LNCaP clone FGC (cell line): Measurements from ENCODE around the gene AQP4.

Experiments
- DNase-seq: peaks from one replicate; pipeline ENCODE4 v3.0.0-alpha.2; 2011; ENCODE audit warnings: low read depth
- H3K4me3 ChIP-seq: 2 replicates; pipeline ENCODE4 v1.5.1; 2011; ENCODE audit warnings: mild to moderate bottlenecking, low read depth, low read length, control low read depth
- TF ChIP-seq, protein P1 (sequence below): IDR thresholded peaks from 2 replicates; pipeline ENCODE4 v1.5.1; 2012; ENCODE audit warnings: mild to moderate bottlenecking; ENCODE audit not compliant: control insufficient read depth, insufficient read depth; ENCODE audit errors: extremely low read depth

Gene AQP4

DNA sequence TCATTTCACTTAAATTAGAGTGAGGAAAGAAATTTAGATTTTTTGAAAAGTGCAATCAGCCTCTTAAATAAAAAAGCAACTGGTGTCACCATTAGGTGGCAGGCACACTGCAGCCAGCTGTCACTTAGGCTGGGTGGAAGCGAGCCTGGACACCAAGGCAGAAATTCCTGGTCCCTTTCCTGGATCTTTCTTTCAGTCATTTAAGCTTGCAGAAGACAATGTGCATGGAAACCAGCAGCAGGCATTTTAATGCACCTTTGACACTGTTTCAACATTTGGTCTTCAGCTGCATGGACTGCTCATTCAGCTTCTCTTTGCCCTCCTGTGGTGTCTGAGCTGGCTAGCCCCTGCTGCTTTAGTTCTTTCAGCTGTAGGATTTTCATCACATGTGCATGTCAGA lies 61.0 kb downstream of the AQP4 start:
- no peak overlapping the region for H3K4me3 ChIP-seq
- DNase-seq, result no peak
- TF ChIP-seq, protein P1, sequence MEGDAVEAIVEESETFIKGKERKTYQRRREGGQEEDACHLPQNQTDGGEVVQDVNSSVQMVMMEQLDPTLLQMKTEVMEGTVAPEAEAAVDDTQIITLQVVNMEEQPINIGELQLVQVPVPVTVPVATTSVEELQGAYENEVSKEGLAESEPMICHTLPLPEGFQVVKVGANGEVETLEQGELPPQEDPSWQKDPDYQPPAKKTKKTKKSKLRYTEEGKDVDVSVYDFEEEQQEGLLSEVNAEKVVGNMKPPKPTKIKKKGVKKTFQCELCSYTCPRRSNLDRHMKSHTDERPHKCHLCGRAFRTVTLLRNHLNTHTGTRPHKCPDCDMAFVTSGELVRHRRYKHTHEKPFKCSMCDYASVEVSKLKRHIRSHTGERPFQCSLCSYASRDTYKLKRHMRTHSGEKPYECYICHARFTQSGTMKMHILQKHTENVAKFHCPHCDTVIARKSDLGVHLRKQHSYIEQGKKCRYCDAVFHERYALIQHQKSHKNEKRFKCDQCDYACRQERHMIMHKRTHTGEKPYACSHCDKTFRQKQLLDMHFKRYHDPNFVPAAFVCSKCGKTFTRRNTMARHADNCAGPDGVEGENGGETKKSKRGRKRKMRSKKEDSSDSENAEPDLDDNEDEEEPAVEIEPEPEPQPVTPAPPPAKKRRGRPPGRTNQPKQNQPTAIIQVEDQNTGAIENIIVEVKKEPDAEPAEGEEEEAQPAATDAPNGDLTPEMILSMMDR, result peak; percentile 62

DNA sequence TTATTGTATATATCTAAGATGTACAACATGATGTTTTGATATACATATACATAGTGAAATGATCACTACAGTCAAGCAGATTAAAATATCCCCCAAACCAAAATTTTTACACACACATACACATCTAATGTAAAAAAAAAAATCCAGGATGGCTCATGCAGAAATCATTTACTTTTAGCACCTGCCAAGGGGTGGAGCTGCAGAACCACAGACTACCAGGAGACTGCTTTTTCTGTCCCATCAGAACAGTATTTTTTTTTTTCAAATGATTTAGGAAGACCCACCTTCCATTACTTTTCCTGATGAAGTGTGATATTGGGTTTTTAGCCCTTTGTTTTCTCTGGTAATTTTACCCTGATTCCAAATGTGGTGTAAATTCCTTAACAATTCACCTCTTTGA lies 61.9 kb downstream of the AQP4 start:
- DNase-seq, result no peak
- no peak overlapping the region for H3K4me3 ChIP-seq
- TF ChIP-seq, protein P1, result peak; percentile 35

DNA sequence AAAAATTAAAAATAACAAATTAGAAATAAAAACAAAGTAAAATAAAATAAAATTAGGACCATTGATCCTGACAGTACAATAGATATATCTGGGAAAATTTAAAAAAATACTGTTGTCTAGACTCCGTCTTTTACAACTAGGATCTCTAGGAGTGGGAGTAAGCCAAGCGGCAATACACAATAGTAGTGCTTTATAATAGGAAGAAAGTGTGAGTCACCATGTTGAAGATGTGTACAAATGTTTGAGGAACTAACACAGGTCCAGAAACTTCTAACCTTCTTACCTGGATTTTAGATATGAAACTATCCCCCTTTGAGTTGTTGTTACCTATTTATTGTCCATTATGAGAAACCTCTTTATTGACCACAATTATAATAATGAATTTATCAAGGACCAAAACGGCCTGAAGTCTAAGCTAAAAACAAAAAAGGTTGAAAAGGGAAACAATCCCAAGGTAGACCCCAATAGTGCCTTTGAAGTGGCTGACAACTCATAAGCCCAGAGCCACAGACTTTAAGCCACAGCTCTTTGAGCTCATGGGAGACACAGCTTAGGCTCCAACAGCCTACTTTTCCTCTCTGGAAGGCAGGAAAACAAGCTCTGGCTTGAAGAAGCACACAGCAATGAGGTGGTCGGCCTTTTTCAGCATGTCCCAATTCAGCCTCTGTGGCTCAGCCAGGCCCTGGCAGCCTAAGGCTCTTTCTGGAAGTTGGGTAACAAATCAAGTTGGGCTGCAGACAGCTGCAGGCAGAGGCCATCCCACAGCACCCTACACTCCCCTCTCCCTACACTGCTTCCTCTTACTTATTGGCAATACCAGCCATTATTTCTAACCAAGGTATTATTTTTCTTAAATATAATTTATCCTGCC lies 62.9 kb downstream of the AQP4 start:
- no peak for DNase-seq
- H3K4me3 ChIP-seq, result no peak overlapping the region
- TF ChIP-seq, protein P1, result no peak
